A673 (cell line): ENCODE measurements around the gene SCGB1D4. TPM values are rescaled to one million over a fixed set of nuclear protein-coding genes. Genes with fewer than 3 reads are reported as not detected.

Source experiments
- BruUV-seq: library from RNA; stranded (reverse); fragments of 400-500 nt; replicated peaks from 2 replicates; lab custom pipeline; 2021; lab: Mats Ljungman, UMichigan
- CTCF ChIA-PET: fragments of 300-600 bp; sonication (Branson Sonifier 250); formaldehyde crosslinking; loops from one replicate; lab custom pipeline; 2022; ENCODE audit warnings: antibody characterized with exemption; lab: Charles Lee
- POLR2A ChIA-PET: fragments of 300-600 bp; sonication (Branson Sonifier 250); formaldehyde crosslinking; loops from one replicate; lab custom pipeline; 2022; ENCODE audit warnings: antibody characterized with exemption; ENCODE audit not compliant: low non-redundant PET; lab: Charles Lee
- DNase-seq: peaks from one replicate; pipeline ENCODE4 v3.0.0-alpha.2; 2015; ENCODE audit warnings: low spot score
- H3K27ac ChIP-seq: fragments of 200-600 bp; sonication (generic); 2 replicates; pipeline ENCODE4 v1.5.1; 2016; ENCODE audit warnings: mixed run types, low read depth, mild to moderate bottlenecking, mixed read lengths, antibody characterized with exemption, low read length; ENCODE audit not compliant: poor library complexity, severe bottlenecking
- H3K27me3 ChIP-seq: fragments of 200-600 bp; sonication (generic); replicated peaks from 2 replicates; pipeline ENCODE4 v1.6.1; 2017; ENCODE audit warnings: mixed run types, low read depth, mild to moderate bottlenecking, mixed read lengths, antibody characterized with exemption, low read length; ENCODE audit not compliant: insufficient read depth, poor library complexity
- H3K36me3 ChIP-seq: fragments of 200-600 bp; sonication (generic); 2 replicates; pipeline ENCODE4 v1.6.1; 2016; ENCODE audit warnings: mixed run types, mild to moderate bottlenecking, mixed read lengths, antibody characterized with exemption, low read length; ENCODE audit not compliant: insufficient read depth, poor library complexity, severe bottlenecking
- H3K4me1 ChIP-seq: fragments of 200-600 bp; sonication (generic); 2 replicates; pipeline ENCODE4 v1.6.1; 2017; ENCODE audit warnings: mixed run types, mild to moderate bottlenecking, mixed read lengths, antibody characterized with exemption, low read length; ENCODE audit not compliant: insufficient read depth, poor library complexity, severe bottlenecking
- H3K4me3 ChIP-seq: fragments of 200-600 bp; sonication (generic); 2 replicates; pipeline ENCODE4 v1.5.1; 2016; ENCODE audit warnings: low read depth, mixed run types, mild to moderate bottlenecking, mixed read lengths, low read length; ENCODE audit not compliant: poor library complexity, severe bottlenecking
- H3K9me3 ChIP-seq: fragments of 200-600 bp; sonication (generic); 2 replicates; pipeline ENCODE4 v1.6.1; 2016; ENCODE audit warnings: mixed run types, low read depth, mild to moderate bottlenecking, mixed read lengths, antibody characterized with exemption, low read length; ENCODE audit not compliant: poor library complexity, severe bottlenecking
- EZH2 ChIP-seq: fragments of 200-600 bp; sonication (generic); IDR thresholded peaks from 2 replicates; pipeline ENCODE4 v1.6.1; 2017; ENCODE audit warnings: borderline replicate concordance, low read depth, mild to moderate bottlenecking, mixed read lengths, antibody characterized with exemption, low read length; ENCODE audit not compliant: poor library complexity, severe bottlenecking
- intact Hi-C: fragments of 100-400 bp; cut with micrococcal nuclease; formaldehyde crosslinking; loops from one replicate; pipeline ENCODE4 v1.10.0; 2022; ENCODE audit not compliant: unreplicated experiment
- total RNA-seq: library from RNA; stranded (reverse); gene quantifications from 2 replicates; pipeline ENCODE4 v1.2.3, GENCODE V29; 2021
- TF ChIP-seq, protein P1 (sequence below): fragments of 300-800, 200-600 bp; sonication (generic); conservative IDR thresholded peaks from 2 replicates; pipeline ENCODE4 v1.5.1; 2017; ENCODE audit warnings: low read depth, mild to moderate bottlenecking, antibody characterized with exemption, low read length, moderate library complexity, mixed read lengths

The SCGB1D4 gene
- total RNA-seq, 1 experiment from 2014 or later, result not detected

DNA sequence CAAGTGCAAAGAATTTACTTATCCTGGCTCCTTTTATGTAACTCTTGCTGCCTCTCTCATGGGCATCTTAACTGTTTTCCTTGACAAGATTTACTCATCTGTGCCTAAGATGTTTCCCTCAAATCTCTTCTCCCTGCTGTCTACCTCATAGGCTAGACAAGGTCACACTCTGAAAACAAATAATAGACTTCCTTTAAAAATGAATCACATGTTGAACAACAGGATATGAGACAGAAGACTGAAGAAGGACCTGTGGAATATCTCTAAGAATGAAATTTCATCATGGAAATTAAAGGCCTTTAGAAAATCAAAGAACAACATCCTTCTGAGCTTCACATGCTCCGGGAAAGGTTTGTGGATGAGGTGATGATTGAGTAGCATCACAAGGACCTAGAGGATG, 34.9 kb downstream of the SCGB1D4 start:
- Histone ChIP-seq H3K27ac (no peak overlapping the region), H3K36me3 (no peaks in the 10 kb centered on the region), H3K9me3 (no peaks in the 10 kb centered on the region), H3K27me3 (peaks cover 19% of the 10 kb centered on the region), H3K4me1 (no peaks in the 10 kb centered on the region), H3K4me3 (no peak overlapping the region)
- DNase-seq, result no peak
- POLR2A ChIA-PET, result no interaction called here
- TF ChIP-seq, protein P1, sequence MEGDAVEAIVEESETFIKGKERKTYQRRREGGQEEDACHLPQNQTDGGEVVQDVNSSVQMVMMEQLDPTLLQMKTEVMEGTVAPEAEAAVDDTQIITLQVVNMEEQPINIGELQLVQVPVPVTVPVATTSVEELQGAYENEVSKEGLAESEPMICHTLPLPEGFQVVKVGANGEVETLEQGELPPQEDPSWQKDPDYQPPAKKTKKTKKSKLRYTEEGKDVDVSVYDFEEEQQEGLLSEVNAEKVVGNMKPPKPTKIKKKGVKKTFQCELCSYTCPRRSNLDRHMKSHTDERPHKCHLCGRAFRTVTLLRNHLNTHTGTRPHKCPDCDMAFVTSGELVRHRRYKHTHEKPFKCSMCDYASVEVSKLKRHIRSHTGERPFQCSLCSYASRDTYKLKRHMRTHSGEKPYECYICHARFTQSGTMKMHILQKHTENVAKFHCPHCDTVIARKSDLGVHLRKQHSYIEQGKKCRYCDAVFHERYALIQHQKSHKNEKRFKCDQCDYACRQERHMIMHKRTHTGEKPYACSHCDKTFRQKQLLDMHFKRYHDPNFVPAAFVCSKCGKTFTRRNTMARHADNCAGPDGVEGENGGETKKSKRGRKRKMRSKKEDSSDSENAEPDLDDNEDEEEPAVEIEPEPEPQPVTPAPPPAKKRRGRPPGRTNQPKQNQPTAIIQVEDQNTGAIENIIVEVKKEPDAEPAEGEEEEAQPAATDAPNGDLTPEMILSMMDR, result no peak
- no peak for TF ChIP-seq EZH2
- intact Hi-C loops, result no loop called here
- CTCF ChIA-PET, result no interaction called here
- BruUV-seq, result no TSS peak

DNA sequence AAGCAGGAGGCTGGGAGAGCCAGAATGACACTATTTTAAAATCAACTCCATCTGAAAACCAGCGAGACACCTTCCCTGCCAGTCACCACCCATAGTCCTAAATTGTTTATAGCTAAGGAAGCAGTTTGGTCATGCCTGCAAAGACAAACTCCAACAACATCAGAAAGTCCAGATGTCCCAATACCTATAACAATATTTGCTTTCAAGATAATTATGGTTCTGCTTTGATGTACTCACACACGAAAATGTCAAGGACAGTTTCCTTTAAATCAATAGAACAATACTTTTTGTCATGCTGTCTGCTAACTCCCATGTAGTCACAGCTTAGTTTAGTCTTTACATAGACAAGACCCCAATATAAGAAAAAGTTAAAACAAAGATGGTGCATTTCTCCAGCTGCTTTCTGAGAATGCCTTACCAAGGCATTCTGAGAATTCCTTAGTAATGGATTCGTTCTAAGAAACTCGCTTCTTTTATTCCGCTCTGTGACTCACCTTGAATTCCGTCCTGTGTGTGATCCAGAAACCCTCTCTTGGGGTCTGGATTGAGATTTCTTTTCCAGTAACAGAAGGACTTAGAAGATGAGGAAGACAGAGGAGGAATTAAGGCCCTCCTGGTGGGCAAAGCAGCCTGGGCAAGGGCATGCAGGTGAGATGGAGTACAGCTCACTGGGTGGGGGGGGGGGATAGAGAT, 38.5 kb downstream of the SCGB1D4 start:
- no peak for TF ChIP-seq EZH2
- TF ChIP-seq, protein P1, result no peak
- POLR2A ChIA-PET, result no interaction called here
- BruUV-seq, result no TSS peak
- Histone ChIP-seq H3K9me3 (no peaks in the 10 kb centered on the region), H3K27ac (no peak overlapping the region), H3K4me1 (no peaks in the 10 kb centered on the region), H3K36me3 (no peaks in the 10 kb centered on the region), H3K27me3 (peaks cover 29% of the 10 kb centered on the region), H3K4me3 (no peak overlapping the region)
- CTCF ChIA-PET, result interaction anchor here (0.7 kb wide), 1 partner anchor 55 kb away, joined by 9 read pairs; no protein-coding TSS in a partner anchor
- no peak for DNase-seq
- intact Hi-C loops, result no loop called here

DNA sequence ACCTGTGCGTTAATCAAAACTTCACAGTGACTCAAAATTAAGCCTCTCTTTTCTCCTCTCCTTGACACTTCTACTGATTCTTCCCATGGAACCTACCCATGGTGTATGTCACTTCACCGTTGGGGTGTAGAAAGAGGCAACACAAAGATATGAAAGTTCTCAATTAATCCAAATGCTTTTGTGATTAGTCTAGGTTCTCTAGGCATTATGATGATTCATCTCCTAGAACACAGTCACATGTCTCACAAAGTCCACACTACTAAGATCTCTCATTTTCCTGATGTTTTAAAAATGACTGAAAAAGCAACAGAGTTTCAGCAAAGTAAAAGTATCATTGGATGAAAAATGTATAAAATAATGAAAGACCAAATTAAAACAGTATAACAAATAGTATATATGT, 42.6 kb downstream of the SCGB1D4 start:
- Histone ChIP-seq H3K27ac (no peak overlapping the region), H3K4me1 (no peaks in the 10 kb centered on the region), H3K9me3 (peaks cover 9% of the 10 kb centered on the region), H3K27me3 (peaks cover 23% of the 10 kb centered on the region), H3K36me3 (no peaks in the 10 kb centered on the region), H3K4me3 (no peak overlapping the region)
- ChIA-PET CTCF (no interaction called here), POLR2A (no interaction called here)
- BruUV-seq, result no TSS peak
- TF ChIP-seq, protein P1, result no peak
- TF ChIP-seq EZH2, result no peak
- no peak for DNase-seq
- intact Hi-C loops, result no loop called here
